HEK293 (cell line): ENCODE measurements around the gene LCN10.

Source experiments
- CTCF ChIA-PET: fragments of 350-600 bp; formaldehyde crosslinking; extraction: SDS; loops from one replicate; lab custom pipeline; 2021; ENCODE audit warnings: antibody characterized with exemption; lab: Yijun Ruan, JAX
- POLR2A ChIA-PET: fragments of 300-600 bp; formaldehyde crosslinking; extraction: SDS; loops from one replicate; lab custom pipeline; 2020; ENCODE audit warnings: antibody characterized with exemption, inconsistent platforms; lab: Yijun Ruan, JAX
- H3K27ac ChIP-seq: fragments of 200-500 bp; sonication (Bioruptor generic); 2 replicates; pipeline ENCODE4 v1.5.1; 2014; ENCODE audit warnings: low read depth, low read length, control low read depth, inconsistent platforms; ENCODE audit errors: extremely low read depth
- H3K36me3 ChIP-seq, 2 experiments: fragments of 200-500 bp in 1 of 2; sonication (Bioruptor generic) in 1 of 2; 1 replicate in 1 of 2; 2 replicates in 1 of 2; pipeline ENCODE4 v1.5.1; 2014 to 2017; ENCODE audit warnings: inconsistent platforms in 2 of 2, low read length in 2 of 2; ENCODE audit not compliant: control insufficient read depth in 2 of 2, insufficient read depth in 1 of 2
- H3K4me1 ChIP-seq: fragments of 200-500 bp; sonication (Bioruptor generic); 2 replicates; pipeline ENCODE4 v1.5.1; 2014; ENCODE audit warnings: mild to moderate bottlenecking, low read length, inconsistent platforms; ENCODE audit not compliant: control insufficient read depth, insufficient read depth
- H3K4me3 ChIP-seq: 2 replicates; pipeline ENCODE4 v1.5.1; 2011; ENCODE audit warnings: low read depth, mild to moderate bottlenecking, control low read depth, low read length, moderate library complexity
- H3K9me3 ChIP-seq: fragments of 200-500 bp; sonication (Bioruptor generic); 2 replicates; pipeline ENCODE4 v1.5.1; 2014; ENCODE audit warnings: low read depth, low read length, inconsistent platforms; ENCODE audit not compliant: control insufficient read depth, insufficient read depth
- BCL11B ChIP-seq: fragments of 450-650 bp; formaldehyde crosslinking; IDR thresholded peaks from 2 replicates; pipeline ENCODE4 v1.5.1; 2016; ENCODE audit warnings: low read depth, missing biosample characterization, missing genetic modification characterization
- FEZF1 ChIP-seq: fragments of 450-650 bp; formaldehyde crosslinking; IDR thresholded peaks from 2 replicates; pipeline ENCODE4 v1.5.1; 2016; ENCODE audit warnings: missing biosample characterization, missing genetic modification characterization
- GLIS2 ChIP-seq: fragments of 450-650 bp; formaldehyde crosslinking; IDR thresholded peaks from 2 replicates; pipeline ENCODE4 v1.5.1; 2016; ENCODE audit warnings: missing biosample characterization, missing genetic modification characterization
- KLF17 ChIP-seq: fragments of 450-650 bp; formaldehyde crosslinking; IDR thresholded peaks from 2 replicates; pipeline ENCODE4 v1.5.1; 2016; ENCODE audit warnings: missing biosample characterization, missing genetic modification characterization
- SCRT2 ChIP-seq: fragments of 450-650 bp; formaldehyde crosslinking; IDR thresholded peaks from 2 replicates; pipeline ENCODE4 v1.5.1; 2016; ENCODE audit warnings: missing biosample characterization, missing genetic modification characterization
- SP2 ChIP-seq: fragments of 450-650 bp; formaldehyde crosslinking; IDR thresholded peaks from 2 replicates; pipeline ENCODE4 v1.5.1; 2016; ENCODE audit warnings: missing biosample characterization, missing genetic modification characterization
- ZBTB20 ChIP-seq: fragments of 450-650 bp; formaldehyde crosslinking; IDR thresholded peaks from 2 replicates; pipeline ENCODE4 v1.5.1; 2016; ENCODE audit warnings: missing biosample characterization, missing genetic modification characterization
- ZEB2 ChIP-seq: fragments of 450-650 bp; formaldehyde crosslinking; IDR thresholded peaks from 2 replicates; pipeline ENCODE4 v1.5.1; 2016; ENCODE audit warnings: missing biosample characterization, missing genetic modification characterization
- ZFHX2 ChIP-seq: fragments of 450-650 bp; formaldehyde crosslinking; conservative IDR thresholded peaks from 2 replicates; pipeline ENCODE4 v1.5.1; 2016; ENCODE audit warnings: missing biosample characterization, missing genetic modification characterization
- ZIC2 ChIP-seq: fragments of 450-650 bp; formaldehyde crosslinking; IDR thresholded peaks from 2 replicates; pipeline ENCODE4 v1.5.1; 2016; ENCODE audit warnings: missing biosample characterization, missing genetic modification characterization
- ZNF132 ChIP-seq: fragments of 450-650 bp; formaldehyde crosslinking; IDR thresholded peaks from 2 replicates; pipeline ENCODE4 v1.5.1; 2017; ENCODE audit warnings: missing biosample characterization, missing genetic modification characterization, borderline replicate concordance
- ZNF148 ChIP-seq: fragments of 450-650 bp; formaldehyde crosslinking; IDR thresholded peaks from 2 replicates; pipeline ENCODE4 v1.5.0; 2017; ENCODE audit warnings: missing biosample characterization, missing genetic modification characterization, borderline replicate concordance
- ZNF211 ChIP-seq: fragments of 450-650 bp; formaldehyde crosslinking; IDR thresholded peaks from 2 replicates; pipeline ENCODE4 v1.5.1; 2016; ENCODE audit warnings: low read depth, missing biosample characterization, missing genetic modification characterization
- ZNF302 ChIP-seq: fragments of 450-650 bp; formaldehyde crosslinking; IDR thresholded peaks from 2 replicates; pipeline ENCODE4 v1.5.1; 2016; ENCODE audit warnings: missing biosample characterization, missing genetic modification characterization, low read depth
- ZNF335 ChIP-seq: fragments of 450-650 bp; formaldehyde crosslinking; conservative IDR thresholded peaks from 2 replicates; pipeline ENCODE4 v1.5.1; 2016; ENCODE audit warnings: missing biosample characterization, missing genetic modification characterization
- ZNF473 ChIP-seq: fragments of 450-650 bp; formaldehyde crosslinking; IDR thresholded peaks from 2 replicates; pipeline ENCODE4 v1.5.1; 2017; ENCODE audit warnings: missing biosample characterization, missing genetic modification characterization
- ZNF514 ChIP-seq: fragments of 450-650 bp; formaldehyde crosslinking; IDR thresholded peaks from 2 replicates; pipeline ENCODE4 v1.5.1; 2016; ENCODE audit warnings: missing biosample characterization, missing genetic modification characterization
- ZNF555 ChIP-seq: fragments of 450-650 bp; formaldehyde crosslinking; conservative IDR thresholded peaks from 2 replicates; pipeline ENCODE4 v1.5.1; 2017; ENCODE audit warnings: missing biosample characterization, mild to moderate bottlenecking, missing genetic modification characterization, inconsistent platforms
- ZNF560 ChIP-seq: fragments of 450-650 bp; formaldehyde crosslinking; IDR thresholded peaks from 2 replicates; pipeline ENCODE4 v1.5.1; 2017; ENCODE audit warnings: missing biosample characterization, missing genetic modification characterization, borderline replicate concordance
- ZNF596 ChIP-seq: fragments of 450-650 bp; IDR thresholded peaks from 2 replicates; pipeline ENCODE4 v1.5.0; 2018; ENCODE audit warnings: missing biosample characterization, mild to moderate bottlenecking, missing genetic modification characterization, moderate library complexity
- ZNF623 ChIP-seq: fragments of 450-650 bp; formaldehyde crosslinking; IDR thresholded peaks from 2 replicates; pipeline ENCODE4 v1.5.1; 2016; ENCODE audit warnings: missing biosample characterization, missing genetic modification characterization
- TF ChIP-seq, protein P1 (sequence below): fragments of 450-650 bp; formaldehyde crosslinking; IDR thresholded peaks from 2 replicates; pipeline ENCODE4 v1.5.1; 2016; ENCODE audit warnings: missing biosample characterization, missing genetic modification characterization
- TF ChIP-seq, protein P2 (sequence below): fragments of 450-650 bp; formaldehyde crosslinking; optimal IDR thresholded peaks from 2 replicates; pipeline ENCODE3; 2016; ENCODE audit warnings: missing biosample characterization, mild to moderate bottlenecking, missing genetic modification characterization

LCN10 gene

GRCh38 chr9:136712690-136713544 lies 29.8 kb downstream of the LCN10 start:
- Histone ChIP-seq H3K36me3 (peaks cover 0 to 26% of the 10 kb centered on the region in 2 experiments; a peak in 2 of 3 replicates), H3K9me3 (no peaks in the 10 kb centered on the region), H3K4me1 (no peaks in the 10 kb centered on the region), H3K4me3 (peak overlapping the region; percentile 70), H3K27ac (peak overlapping the region; percentile 80)
- CTCF ChIA-PET = interaction anchor here (0.6 to 1.6 kb wide), 5 partner anchors 14 to 61 kb away, joined by 4 to 8 read pairs (median 5); partner anchors contain the start of gene LCN8
- POLR2A ChIA-PET = interaction anchor here (0.7 to 6.4 kb wide), 6 partner anchors 10 to 702 kb away, joined by 3 to 79 read pairs (median 10); no protein-coding TSS in a partner anchor
- TF ChIP-seq ZBTB20 (tag by site-specific recombination) = no peak
- TF ChIP-seq, protein P1, sequence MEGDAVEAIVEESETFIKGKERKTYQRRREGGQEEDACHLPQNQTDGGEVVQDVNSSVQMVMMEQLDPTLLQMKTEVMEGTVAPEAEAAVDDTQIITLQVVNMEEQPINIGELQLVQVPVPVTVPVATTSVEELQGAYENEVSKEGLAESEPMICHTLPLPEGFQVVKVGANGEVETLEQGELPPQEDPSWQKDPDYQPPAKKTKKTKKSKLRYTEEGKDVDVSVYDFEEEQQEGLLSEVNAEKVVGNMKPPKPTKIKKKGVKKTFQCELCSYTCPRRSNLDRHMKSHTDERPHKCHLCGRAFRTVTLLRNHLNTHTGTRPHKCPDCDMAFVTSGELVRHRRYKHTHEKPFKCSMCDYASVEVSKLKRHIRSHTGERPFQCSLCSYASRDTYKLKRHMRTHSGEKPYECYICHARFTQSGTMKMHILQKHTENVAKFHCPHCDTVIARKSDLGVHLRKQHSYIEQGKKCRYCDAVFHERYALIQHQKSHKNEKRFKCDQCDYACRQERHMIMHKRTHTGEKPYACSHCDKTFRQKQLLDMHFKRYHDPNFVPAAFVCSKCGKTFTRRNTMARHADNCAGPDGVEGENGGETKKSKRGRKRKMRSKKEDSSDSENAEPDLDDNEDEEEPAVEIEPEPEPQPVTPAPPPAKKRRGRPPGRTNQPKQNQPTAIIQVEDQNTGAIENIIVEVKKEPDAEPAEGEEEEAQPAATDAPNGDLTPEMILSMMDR = no peak
- 0 out of 2 replicates have a peak, but pooled peaks have one; percentile 7 for TF ChIP-seq SP2 (tag by site-specific recombination)
- TF ChIP-seq ZIC2 (tag by site-specific recombination) = peak; percentile 26; the same call in 1 of the 2 replicates
- 0 out of 2 replicates have a peak, but pooled peaks have one; percentile 1 for TF ChIP-seq ZNF596
- no peak for TF ChIP-seq ZEB2 (tag by site-specific recombination)
- TF ChIP-seq BCL11B (tag by site-specific recombination) = peak; percentile 41; the same call in 1 of the 2 replicates
- TF ChIP-seq, protein P2, sequence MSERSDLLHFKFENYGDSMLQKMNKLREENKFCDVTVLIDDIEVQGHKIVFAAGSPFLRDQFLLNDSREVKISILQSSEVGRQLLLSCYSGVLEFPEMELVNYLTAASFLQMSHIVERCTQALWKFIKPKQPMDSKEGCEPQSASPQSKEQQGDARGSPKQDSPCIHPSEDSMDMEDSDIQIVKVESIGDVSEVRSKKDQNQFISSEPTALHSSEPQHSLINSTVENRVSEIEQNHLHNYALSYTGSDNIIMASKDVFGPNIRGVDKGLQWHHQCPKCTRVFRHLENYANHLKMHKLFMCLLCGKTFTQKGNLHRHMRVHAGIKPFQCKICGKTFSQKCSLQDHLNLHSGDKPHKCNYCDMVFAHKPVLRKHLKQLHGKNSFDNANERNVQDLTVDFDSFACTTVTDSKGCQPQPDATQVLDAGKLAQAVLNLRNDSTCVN = peak; percentile 38
- TF ChIP-seq ZNF335 (tag by site-specific recombination) = peak; percentile 79

GRCh38 chr9:136711751-136712689 lies 30.7 kb downstream of the LCN10 start, which contains the start of gene DIPK1B:
Gene DIPK1B, plus strand, starts transcription at chr9:136712572. Its CDS starts 94 bp downstream, at chr9:136712666.
- H3K36me3 ChIP-seq = peaks cover 0 to 22% of the 10 kb centered on the region in 2 experiments; a peak in 2 of 3 replicates
- CTCF ChIA-PET = interaction anchor here (1.6 kb wide), 1 partner anchor 26 kb away, joined by 6 read pairs; no protein-coding TSS in a partner anchor
- H3K9me3 ChIP-seq = no peaks in the 10 kb centered on the region
- POLR2A ChIA-PET = interaction anchor here (0.7 to 6.4 kb wide), 3 partner anchors 11 to 703 kb away, joined by 8 to 79 read pairs (median 25); no protein-coding TSS in a partner anchor
- H3K27ac ChIP-seq = peak within 1 kb of the TSS; percentile 80
- H3K4me1 ChIP-seq = no peaks in the 10 kb centered on the region
- peak within 1 kb of the TSS; percentile 70 for H3K4me3 ChIP-seq
- no peak for TF ChIP-seq ZNF596
- TF ChIP-seq ZNF560 (tag by site-specific recombination) = no peak
- TF ChIP-seq ZFHX2 (tag by site-specific recombination) = peak; percentile 68
- TF ChIP-seq FEZF1 (tag by site-specific recombination) = no peak
- no peak for TF ChIP-seq ZNF148 (tag by site-specific recombination)
- TF ChIP-seq, protein P2 = peak; percentile 29
- TF ChIP-seq GLIS2 (tag by site-specific recombination) = peak; percentile 26; the same call in 1 of the 2 replicates
- no peak for TF ChIP-seq ZNF473
- TF ChIP-seq KLF17 (tag by site-specific recombination) = no peak
- no peak for TF ChIP-seq ZNF555 (tag by site-specific recombination)
- TF ChIP-seq ZNF623 = no peak
- no peak for TF ChIP-seq ZNF514 (tag by site-specific recombination)
- TF ChIP-seq ZNF211 (tag by site-specific recombination) = no peak
- no peak for TF ChIP-seq ZNF302 (tag by site-specific recombination)
- TF ChIP-seq SCRT2 (tag by site-specific recombination) = no peak
- TF ChIP-seq ZNF132 (tag by site-specific recombination) = no peak
